ENCODE data around the gene TMEM200B.
"Not testable (repeated sequence)": the region's sequence is repeated elsewhere in the genome, so short reads cannot be mapped to it uniquely, and the experiment has no call there.

Gene TMEM200B

GRCh38 chr1:29123887-29124365, at the start of gene TMEM200B:
Gene TMEM200B, minus strand, starts transcription at chr1:29123903. Its CDS starts 2,075 bp downstream, at chr1:29121828.
- DNase-seq (ENCODE audit: low read depth in 2 of 2): peak in 1 of 2 donors; percentile 3

GRCh38 chr1:29172415-29172939, 48.8 kb upstream of the TMEM200B start:
- DNase-seq (ENCODE audit: low read depth in 2 of 2): no peak

GRCh38 chr1:29171521-29171920, 47.8 kb upstream of the TMEM200B start:
- no peak for DNase-seq (ENCODE audit: low read depth in 2 of 2)

GRCh38 chr1:29171089-29171488, 47.4 kb upstream of the TMEM200B start:
- no peak for DNase-seq (ENCODE audit: low read depth in 2 of 2)

GRCh38 chr1:29169976-29170375, 46.3 kb upstream of the TMEM200B start:
- DNase-seq (ENCODE audit: low read depth in 2 of 2): no peak

GRCh38 chr1:29167904-29168303, 44.2 kb upstream of the TMEM200B start:
- DNase-seq (ENCODE audit: low read depth in 2 of 2): no peak

GRCh38 chr1:29166291-29166878, 42.7 kb upstream of the TMEM200B start:
- DNase-seq (ENCODE audit: low read depth in 2 of 2): no peak

- DNase-seq (ENCODE audit: low read depth in 2 of 2): no peak
These were observed 40.9 kb upstream of the TMEM200B start for GRCh38 chr1:29164588-29164987.

- no peak for DNase-seq (ENCODE audit: low read depth in 2 of 2)
These were observed 38.9 kb upstream of the TMEM200B start for GRCh38 chr1:29162476-29163138.

GRCh38 chr1:29162025-29162424, 38.3 kb upstream of the TMEM200B start:
- no peak for DNase-seq (ENCODE audit: low read depth in 2 of 2)

- DNase-seq (ENCODE audit: low read depth in 2 of 2): no peak
These were observed 36.1 kb upstream of the TMEM200B start for GRCh38 chr1:29159773-29160172.

- DNase-seq (ENCODE audit: low read depth in 2 of 2): no peak
These were observed 33.5 kb upstream of the TMEM200B start for GRCh38 chr1:29157269-29157601.

- DNase-seq (ENCODE audit: low read depth in 2 of 2): no peak
These were observed 33.0 kb upstream of the TMEM200B start for GRCh38 chr1:29156543-29157268.

GRCh38 chr1:29152046-29152805, 28.5 kb upstream of the TMEM200B start:
- DNase-seq (ENCODE audit: low read depth in 2 of 2): no peak

- not testable (repeated sequence) for DNase-seq (ENCODE audit: low read depth in 2 of 2)
These were observed 26.6 kb upstream of the TMEM200B start for GRCh38 chr1:29150346-29150745.

GRCh38 chr1:29148656-29149491, 25.2 kb upstream of the TMEM200B start:
- no peak for DNase-seq (ENCODE audit: low read depth in 2 of 2)

- DNase-seq (ENCODE audit: low read depth in 2 of 2): no peak
These were observed 22.2 kb upstream of the TMEM200B start for GRCh38 chr1:29145739-29146437.

- DNase-seq (ENCODE audit: low read depth in 2 of 2): no peak
These were observed 20.5 kb upstream of the TMEM200B start for GRCh38 chr1:29144178-29144577.

GRCh38 chr1:29142714-29143113, 19.0 kb upstream of the TMEM200B start:
- no peak for DNase-seq (ENCODE audit: low read depth in 2 of 2)

GRCh38 chr1:29136391-29136915, 12.8 kb upstream of the TMEM200B start:
- no peak for DNase-seq (ENCODE audit: low read depth in 2 of 2)
